ENCODE results near the gene PIRT.

The PIRT gene

DNA sequence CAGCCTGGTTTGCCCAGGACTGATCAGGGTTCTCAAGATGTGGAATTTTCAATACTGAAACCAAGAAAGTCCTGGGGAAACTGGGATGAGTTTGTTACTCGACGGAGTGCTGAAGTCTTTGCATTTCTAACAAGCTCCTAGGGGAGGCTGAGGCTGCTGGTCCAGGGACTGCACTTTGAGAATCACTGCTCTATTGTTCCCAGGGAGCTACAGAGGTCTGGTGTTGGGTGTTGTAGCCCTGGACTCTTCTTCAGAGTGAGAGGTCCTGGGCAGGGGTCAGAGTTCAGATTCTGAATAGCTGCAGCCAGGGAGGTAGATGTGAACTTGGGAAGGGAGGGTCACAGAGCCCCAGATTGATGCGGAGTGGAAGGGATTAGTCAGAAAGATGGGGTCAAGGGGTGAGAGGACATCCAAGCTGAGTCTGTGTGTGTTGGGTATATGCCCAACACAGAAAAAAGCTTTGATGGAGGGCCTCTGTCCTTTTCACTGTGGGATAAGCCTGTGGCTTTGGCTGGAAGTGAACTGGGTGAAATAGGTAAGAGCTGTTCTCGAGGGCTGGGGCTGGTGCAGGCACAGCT, 48.1 kb downstream of the PIRT start:
- no peak for DNase-seq (ENCODE audit: low read depth in 2 of 2)

GRCh38 chr17:10787306-10788045, 50.4 kb downstream of the PIRT start:
- DNase-seq (ENCODE audit: low read depth in 2 of 2), result no peak

DNA sequence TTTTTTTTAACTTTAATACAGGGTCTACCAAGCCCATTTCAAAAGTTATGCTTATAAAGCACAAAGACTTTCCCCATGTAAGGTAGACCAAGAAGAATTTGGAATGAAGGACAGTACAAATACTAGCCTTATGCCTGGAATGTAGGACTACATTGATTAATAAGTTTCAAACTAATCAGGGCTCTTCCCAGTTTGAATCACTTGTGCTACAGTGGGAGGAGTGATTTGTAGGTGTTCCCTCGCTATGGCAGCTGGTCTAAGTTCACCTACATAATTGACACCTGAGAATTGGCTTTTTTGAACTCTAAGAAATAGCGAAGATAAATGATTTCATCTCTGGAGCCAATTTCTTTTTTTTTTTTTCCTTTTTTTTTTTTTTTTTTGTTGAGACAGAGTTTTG, 52.6 kb downstream of the PIRT start:
- no peak for DNase-seq (ENCODE audit: low read depth in 2 of 2)

DNA sequence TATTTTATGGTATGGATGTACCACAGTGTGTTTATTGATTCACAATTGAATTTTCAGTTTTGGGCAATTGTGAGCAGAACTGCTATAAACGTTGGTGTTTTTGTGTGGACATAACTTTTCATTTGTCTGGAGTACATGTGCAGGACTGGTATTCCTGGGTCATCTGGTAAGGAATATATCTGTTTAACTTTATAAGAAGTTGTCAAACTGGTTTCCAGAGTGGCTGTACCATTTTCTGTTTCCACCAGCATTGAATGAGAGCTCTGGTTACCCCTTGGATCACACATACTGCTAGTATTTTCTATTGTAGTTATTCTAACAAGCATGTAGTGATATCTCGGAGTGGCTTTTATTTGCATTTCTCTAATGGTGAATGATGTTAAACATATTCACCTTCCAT, 58.3 kb downstream of the PIRT start:
- DNase-seq (ENCODE audit: low read depth in 2 of 2), result no peak

- DNase-seq (ENCODE audit: low read depth in 2 of 2), result no peak
Measured at GRCh38 chr17:10777890-10778289, 60.0 kb downstream of the PIRT start.

DNA sequence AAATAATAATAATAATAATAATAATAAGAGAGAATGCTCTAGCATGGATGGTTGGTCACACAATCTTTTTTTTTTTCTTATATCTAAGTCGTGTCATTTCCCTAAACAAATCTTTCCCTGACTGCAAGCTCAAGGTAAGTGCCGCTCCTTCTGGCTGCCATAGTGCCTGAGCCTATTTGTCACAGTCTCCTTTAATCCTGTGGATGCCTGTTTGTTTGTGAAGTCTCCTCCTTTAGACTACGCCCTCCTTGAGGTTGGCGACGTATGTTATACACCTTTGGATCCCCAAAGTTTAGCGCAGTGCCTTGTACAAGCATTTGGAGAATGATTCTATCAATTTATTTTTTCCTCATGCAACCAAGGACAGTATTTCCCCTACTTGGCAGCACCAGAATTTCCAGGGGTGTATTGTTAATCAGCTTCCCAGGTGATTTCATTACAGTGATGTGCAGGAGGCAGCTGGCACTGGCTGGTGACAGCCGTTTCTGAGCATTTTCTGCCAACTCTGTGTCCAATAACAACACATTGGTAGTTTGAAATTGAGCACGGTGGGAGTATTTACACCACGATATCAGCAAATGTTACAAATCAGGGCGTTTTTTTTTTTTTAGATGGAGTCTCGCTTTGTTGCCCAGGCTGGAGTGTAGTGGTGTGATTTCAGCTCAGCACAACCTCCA, 60.6 kb downstream of the PIRT start:
- DNase-seq (ENCODE audit: low read depth in 2 of 2), result no peak

DNA sequence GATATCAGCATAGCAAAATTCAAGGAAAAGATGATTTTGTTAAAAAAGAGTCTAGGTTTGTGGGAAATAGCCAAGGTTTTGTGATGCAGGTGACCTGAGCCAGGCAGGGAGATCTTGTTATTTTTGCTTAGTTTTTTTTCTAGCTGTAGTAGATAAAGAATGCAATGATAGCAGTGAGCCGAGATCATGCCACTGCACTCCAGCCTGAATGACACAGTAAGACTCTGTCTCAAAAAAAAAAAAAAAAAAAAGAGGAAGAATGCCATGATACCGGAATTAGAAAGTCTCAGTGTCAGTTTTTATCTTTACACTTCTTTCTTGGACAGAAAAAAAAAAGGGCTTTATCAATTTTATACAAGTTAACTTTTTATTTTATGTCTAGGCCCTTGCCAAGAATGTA, 61.5 kb downstream of the PIRT start:
- no peak for DNase-seq (ENCODE audit: low read depth in 2 of 2)

DNA sequence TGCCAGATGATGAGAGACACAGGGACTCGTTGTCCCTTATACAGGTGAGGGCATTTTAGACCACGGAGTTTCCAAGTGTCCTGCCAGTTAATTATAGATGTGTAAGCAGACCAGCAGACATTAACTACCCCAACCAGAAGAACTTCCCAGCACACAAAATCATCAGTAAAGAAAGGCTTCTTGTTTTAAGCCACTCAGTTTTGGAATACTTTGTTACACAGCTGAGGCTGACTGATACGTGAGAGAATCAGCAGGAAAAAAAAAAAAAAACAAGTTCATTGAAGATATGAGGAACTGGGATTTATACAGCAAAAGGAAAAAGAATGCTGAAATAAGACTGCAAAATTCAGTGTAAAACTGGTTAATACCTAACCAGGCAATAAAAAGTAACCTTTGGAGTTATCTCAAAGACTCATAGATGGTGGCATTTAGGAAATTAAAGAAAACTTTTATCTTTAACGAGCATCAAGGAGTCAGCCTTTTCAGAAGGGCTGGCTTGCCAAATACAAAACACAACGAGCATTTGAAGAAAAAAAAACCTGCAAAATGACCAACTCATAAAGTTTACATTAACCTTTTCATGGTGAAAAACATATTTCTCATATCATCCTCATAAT, 62.0 kb downstream of the PIRT start:
- no peak for DNase-seq (ENCODE audit: low read depth in 2 of 2)

- DNase-seq (ENCODE audit: low read depth in 2 of 2), result no peak
Measured at GRCh38 chr17:10775058-10775457, 62.8 kb downstream of the PIRT start.

- no peak for DNase-seq (ENCODE audit: low read depth in 2 of 2)
Measured at GRCh38 chr17:10773391-10773790, 64.5 kb downstream of the PIRT start.

Data from stimulated activated CD8-positive, alpha-beta memory T cell treated with anti-CD3 and anti-CD28 coated beads, Interleukin-2, amount 100 ng/mL, for 48 hours (primary cell).